Measurements from ENCODE around the gene TTLL9. TPM values are rescaled to one million over a fixed set of nuclear protein-coding genes. Genes with fewer than 3 reads are reported as not detected.

TTLL9 gene
- total RNA-seq, 1 experiment from 2014 or later, result 2.1 TPM

GRCh38 chr20:31979713-31980426, 109.4 kb downstream of the TTLL9 start:
- no TSS peak for BruUV-seq (replicated peaks)
- no peak for ATAC-seq
- H3K27me3 ChIP-seq (ENCODE audit: control insufficient read depth, insufficient read depth, low read length), result no peaks in the 10 kb centered on the region
- intact Hi-C loops (cut with micrococcal nuclease; ENCODE audit: unreplicated experiment), result no loop called here
- H3K4me1 ChIP-seq (ENCODE audit: control insufficient read depth, insufficient read depth, low read length), result peaks cover 41% of the 10 kb centered on the region
- in situ Hi-C loops (cut with HindIII; ENCODE audit: low pct_unique_long_range_greater_than_20kb, low sequenced_read_pairs), result no loop called here
- H3K36me3 ChIP-seq (ENCODE audit: control insufficient read depth, insufficient read depth, low read length), result no peaks in the 10 kb centered on the region
- TF ChIP-seq REST (IDR thresholded peaks at IDR 0.05; ENCODE audit: insufficient read depth in 1 of 2, low read depth in 2 of 2, low read length in 1 of 2) (no peak), SIN3A (IDR thresholded peaks at IDR 0.05; ENCODE audit: borderline replicate concordance, insufficient read depth, low read depth, low read length) (no peak), CTCF (IDR thresholded peaks at IDR 0.05) (no peak), TCF7L2 (IDR thresholded peaks at IDR 0.05; ENCODE audit: low read depth, low read length) (no peak), POLR2AphosphoS5 (IDR thresholded peaks at IDR 0.05; ENCODE audit: low read depth, low read length) (no peak)
- POLR2A ChIA-PET, result no interaction called here
- DNase-seq (ENCODE audit: low read depth, low spot score), result no peak
- no peak overlapping the region for H3K4me3 ChIP-seq (ENCODE audit: low read depth in 2 of 2, low read length in 2 of 2)
- peak overlapping the region; percentile 48; the same call in 1 of the 2 replicates for H3K27ac ChIP-seq (ENCODE audit: low read length)
- H3K9me3 ChIP-seq (ENCODE audit: control insufficient read depth, insufficient read depth, low read depth, low read length), result no peaks in the 10 kb centered on the region
- CTCF ChIA-PET, result interaction anchor here (0.6 kb wide), 1 partner anchor 105 kb away, joined by 8 read pairs; no protein-coding TSS in a partner anchor

GRCh38 chr20:31981784-31982183, 111.3 kb downstream of the TTLL9 start:
- POLR2A ChIA-PET, result no interaction called here
- CTCF ChIA-PET, result no interaction called here
- ATAC-seq (no peak), DNase-seq (ENCODE audit: low read depth, low spot score) (no peak)
- in situ Hi-C loops (cut with HindIII; ENCODE audit: low pct_unique_long_range_greater_than_20kb, low sequenced_read_pairs) (no loop called here), intact Hi-C loops (cut with micrococcal nuclease; ENCODE audit: unreplicated experiment) (no loop called here)
- peaks cover 29% of the 10 kb centered on the region for H3K4me1 ChIP-seq (ENCODE audit: control insufficient read depth, insufficient read depth, low read length)
- no peaks in the 10 kb centered on the region for H3K36me3 ChIP-seq (ENCODE audit: control insufficient read depth, insufficient read depth, low read length)
- no peaks in the 10 kb centered on the region for H3K9me3 ChIP-seq (ENCODE audit: control insufficient read depth, insufficient read depth, low read depth, low read length)
- H3K27ac ChIP-seq (ENCODE audit: low read length), result peak overlapping the region; percentile 41; the same call in 1 of the 2 replicates
- no peaks in the 10 kb centered on the region for H3K27me3 ChIP-seq (ENCODE audit: control insufficient read depth, insufficient read depth, low read length)
- TF ChIP-seq REST (IDR thresholded peaks at IDR 0.05; ENCODE audit: insufficient read depth in 1 of 2, low read depth in 2 of 2, low read length in 1 of 2) (peak in 1 of 2 experiments; percentile 54; a peak in 1 of 4 replicates), POLR2AphosphoS5 (IDR thresholded peaks at IDR 0.05; ENCODE audit: low read depth, low read length) (no peak)
- H3K4me3 ChIP-seq (ENCODE audit: low read depth in 2 of 2, low read length in 2 of 2), result no peak overlapping the region
- BruUV-seq (replicated peaks), result no TSS peak

All from Panc1 (cell line).